GM21515 (cell line): ENCODE measurements around the gene PLP2.
"Not testable (repeated sequence)": the region's sequence is repeated elsewhere in the genome, so short reads cannot be mapped to it uniquely, and the experiment has no call there.

Source experiments
- ATAC-seq: cut with Tn5 transposase; IDR thresholded peaks from one replicate; pipeline ENCODE4 v1.9.1; 2021; ENCODE audit not compliant: unreplicated experiment

The PLP2 gene, protein sequence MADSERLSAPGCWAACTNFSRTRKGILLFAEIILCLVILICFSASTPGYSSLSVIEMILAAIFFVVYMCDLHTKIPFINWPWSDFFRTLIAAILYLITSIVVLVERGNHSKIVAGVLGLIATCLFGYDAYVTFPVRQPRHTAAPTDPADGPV

GRCh38 chrX:49171752-49172279 is at the start of gene PLP2:
TSS of gene PLP2 (plus strand) at chrX:49171898. CDS start at chrX:49172001, 103 bp downstream.
- ATAC-seq: peak; percentile 32

GRCh38 chrX:49122499-49122898 is 49.2 kb upstream of the PLP2 start:
- no peak for ATAC-seq

DNA sequence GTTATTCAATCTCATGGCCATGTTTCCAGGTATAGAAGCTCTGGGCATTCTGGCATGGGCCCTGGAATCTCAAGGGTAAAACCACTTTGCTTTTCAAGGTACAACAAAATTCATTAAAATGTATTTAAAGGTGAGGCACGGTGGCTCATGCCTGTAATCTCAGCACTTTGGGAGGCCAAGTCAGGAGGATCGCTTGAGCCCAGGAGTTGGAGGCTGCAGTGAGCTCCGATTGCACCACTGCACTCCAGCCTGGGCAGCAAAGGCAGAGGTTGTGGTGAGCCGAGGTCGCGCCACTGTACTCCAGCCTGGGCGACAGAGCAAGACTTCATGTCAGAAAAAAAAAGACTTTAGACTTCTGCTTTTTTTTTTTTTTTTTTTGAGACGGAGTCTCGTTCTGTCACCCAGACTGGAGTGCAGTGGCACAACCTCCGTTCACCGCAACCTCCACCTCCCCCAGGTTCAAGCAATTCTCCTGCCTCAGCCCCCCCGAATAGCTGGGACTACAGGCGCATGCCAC is 43.9 kb upstream of the PLP2 start:
- not testable (repeated sequence) for ATAC-seq

DNA sequence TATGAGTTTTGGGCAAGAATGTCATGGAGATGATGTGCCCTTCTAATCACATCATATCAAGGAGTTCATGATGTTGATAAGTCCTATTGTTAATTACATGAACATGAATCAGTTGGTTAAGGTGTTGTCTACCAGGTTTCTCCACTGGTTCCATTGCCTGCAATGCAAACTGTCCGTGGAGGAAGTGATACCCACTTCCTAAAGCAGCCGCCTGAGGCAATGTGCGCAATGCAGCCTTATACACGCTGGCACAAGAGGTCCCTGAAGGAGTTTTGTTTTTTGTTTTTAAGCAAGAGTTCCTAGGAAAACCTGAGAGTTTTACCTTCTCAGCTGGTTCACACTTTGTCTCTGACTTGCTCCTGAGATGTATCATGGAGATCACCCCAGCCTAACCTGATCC is 42.3 kb upstream of the PLP2 start:
- ATAC-seq: no peak

DNA sequence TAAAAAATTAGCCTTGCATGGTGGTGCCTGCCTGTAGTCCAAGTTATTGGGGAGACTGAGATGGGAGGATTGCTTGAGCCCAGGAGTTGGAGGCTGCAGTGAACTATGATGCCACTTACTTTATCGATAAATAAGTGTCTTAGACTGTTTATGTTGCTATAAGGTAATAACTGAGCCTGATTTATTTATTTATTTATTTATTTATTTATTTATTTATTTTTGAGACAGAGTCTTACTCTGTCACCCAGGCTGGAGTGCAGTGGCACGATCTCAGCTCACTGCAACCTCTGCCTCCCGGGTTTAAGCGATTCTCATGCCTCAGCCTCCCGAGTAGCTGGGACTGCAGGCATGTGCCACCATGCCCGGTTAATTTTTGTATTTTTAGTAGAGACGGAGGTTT is 39.4 kb upstream of the PLP2 start:
- ATAC-seq: not testable (repeated sequence)

DNA sequence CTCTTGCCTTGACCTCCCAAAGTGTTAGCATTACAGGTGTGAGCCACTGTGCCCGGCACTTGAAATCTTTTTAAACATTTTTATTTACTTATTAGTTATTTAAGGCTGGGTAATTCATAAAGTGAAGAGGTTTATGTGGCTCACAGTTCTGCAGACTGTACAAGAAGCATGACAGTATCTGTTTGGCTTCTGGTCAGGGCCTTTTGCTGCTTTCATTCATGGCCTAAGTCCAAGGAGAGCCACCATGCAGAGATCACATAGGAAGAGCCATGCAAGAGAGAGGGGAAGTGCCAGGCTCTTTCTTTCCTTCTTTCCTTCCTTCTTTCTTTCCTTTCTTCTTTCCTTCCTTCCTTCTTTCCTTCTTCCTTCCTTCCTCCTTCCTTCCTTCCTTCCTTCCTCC is 37.9 kb upstream of the PLP2 start:
- ATAC-seq: no peak

- no peak for ATAC-seq
These were observed 34.2 kb upstream of the PLP2 start for GRCh38 chrX:49137492-49137891.

DNA sequence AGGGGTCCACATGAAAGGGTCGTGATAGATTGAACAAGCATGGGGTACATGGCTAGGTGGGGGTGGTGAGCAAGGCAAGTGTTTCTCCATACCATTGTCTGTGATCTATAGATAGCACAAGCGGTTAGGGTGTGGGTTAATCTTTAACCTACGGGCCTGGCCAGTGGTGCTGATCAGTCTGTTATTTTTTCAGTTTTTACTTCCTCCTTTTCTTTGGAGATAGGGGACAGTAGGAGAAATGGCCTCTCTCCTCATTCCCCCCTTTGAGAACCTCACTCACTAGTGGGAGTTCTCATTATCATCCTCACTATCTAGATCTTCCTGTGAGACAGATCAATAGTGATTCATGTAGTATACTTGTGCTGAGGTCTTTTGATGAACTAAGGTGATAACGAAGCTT is 32.0 kb upstream of the PLP2 start:
- ATAC-seq: no peak

- ATAC-seq: not testable (repeated sequence)
These were observed 29.4 kb upstream of the PLP2 start for GRCh38 chrX:49142264-49142663.

DNA sequence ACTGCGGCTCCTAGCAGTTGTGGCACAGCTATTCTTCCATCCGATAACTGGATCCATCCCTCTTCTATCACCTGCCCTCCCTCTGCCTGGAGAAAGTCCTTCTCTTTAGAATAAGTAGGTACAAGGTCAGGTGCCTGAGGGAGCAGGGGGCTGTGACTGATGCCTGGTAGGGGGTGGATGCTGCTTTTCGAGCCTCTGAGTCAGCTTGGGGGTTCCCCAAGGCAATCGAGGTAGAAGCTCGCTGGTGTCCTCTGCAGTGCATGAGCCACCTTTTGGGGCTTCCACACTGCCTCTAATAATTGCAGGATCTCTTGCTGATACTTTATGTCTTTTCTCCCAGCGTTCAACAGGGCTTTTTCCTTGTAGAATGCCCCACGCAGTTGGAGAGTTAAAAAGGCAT is 28.5 kb upstream of the PLP2 start:
- ATAC-seq: not testable (repeated sequence)

DNA sequence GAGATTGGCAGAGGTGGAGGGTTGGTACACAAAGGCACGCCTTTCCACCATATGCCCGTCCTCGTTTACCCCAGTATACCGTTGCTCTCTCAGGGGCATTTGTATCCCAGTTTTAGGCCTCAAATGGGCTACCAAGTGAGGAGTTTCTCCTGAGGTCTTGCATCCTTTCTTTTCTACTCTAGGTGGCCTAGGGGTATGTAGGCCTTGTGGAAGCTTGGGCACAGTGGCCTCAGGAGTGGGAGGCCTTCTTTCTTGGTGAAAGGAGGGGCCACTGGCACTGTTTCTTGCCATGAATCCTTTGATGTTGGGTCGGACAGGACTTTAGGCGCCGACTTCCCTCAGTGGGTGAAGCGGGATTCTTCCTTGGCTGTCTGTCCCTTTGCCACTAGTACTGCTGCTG is 24.4 kb upstream of the PLP2 start:
- no peak for ATAC-seq

DNA sequence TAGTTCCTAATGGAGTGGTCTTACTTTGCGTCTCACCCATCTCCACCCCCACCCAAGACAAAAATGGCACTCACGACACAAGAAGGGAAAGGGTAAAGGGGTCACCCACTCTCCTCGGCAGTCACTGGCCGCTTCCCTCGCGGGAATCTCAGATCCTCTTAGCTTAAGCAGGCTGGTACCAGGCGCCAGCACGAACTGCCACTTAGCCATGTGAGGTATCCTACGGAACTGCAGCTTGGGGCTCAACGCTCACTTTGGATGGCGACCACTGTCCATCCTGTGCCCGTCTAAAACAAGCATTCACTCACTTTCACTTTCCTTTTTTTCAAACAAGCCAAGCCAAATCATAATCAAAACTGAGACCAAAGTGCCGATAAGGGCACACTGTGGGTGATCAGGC is 23.8 kb upstream of the PLP2 start:
- ATAC-seq: no peak

- not testable (repeated sequence) for ATAC-seq
These were observed 23.2 kb upstream of the PLP2 start for GRCh38 chrX:49148390-49149100.

- ATAC-seq: not testable (repeated sequence)
These were observed 22.4 kb upstream of the PLP2 start for GRCh38 chrX:49149291-49149690.

DNA sequence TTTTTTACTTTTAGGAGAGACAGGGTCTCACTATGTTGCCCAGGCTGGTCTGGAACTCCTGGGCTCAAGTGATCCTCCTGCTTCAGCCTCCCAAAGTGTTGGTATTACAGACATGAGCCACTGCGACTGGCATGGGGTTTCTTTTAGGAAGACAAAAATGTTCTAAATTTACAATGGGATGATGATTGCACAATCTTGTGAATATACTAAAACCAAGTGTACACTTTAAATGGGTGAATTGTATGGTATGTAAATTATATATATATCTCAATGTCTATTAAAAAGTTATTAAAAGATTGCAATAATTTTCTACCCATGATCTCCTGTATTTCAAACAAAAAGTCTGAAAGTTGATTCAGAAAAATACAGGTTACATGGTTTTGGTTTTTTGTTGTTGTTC is 18.2 kb upstream of the PLP2 start:
- no peak for ATAC-seq

- no peak for ATAC-seq
These were observed 16.3 kb upstream of the PLP2 start for GRCh38 chrX:49155243-49155899.

GRCh38 chrX:49155900-49156837 is 15.5 kb upstream of the PLP2 start:
- peak; percentile 90 for ATAC-seq

- no peak for ATAC-seq
These were observed 14.5 kb upstream of the PLP2 start for GRCh38 chrX:49157194-49157593.

DNA sequence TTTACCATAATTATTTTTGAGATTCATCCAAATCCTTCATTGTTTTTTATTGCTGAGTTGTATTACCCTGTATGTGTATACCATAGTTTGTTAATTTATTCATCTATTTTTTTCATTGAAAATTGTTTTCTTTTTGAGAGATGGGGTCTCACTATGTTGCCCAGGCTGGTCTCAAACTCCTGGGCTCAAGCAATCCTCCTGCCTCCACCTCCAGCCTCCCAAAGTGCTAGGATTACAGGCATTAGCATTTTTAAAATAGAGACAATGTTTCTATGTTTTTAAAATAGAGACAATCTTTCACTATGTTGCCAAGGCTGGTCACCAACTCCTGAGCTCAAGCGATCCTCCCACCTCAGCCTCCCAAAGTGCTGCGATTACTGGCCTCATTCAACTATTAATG is 10.8 kb upstream of the PLP2 start:
- no peak for ATAC-seq

- no peak for ATAC-seq
These were observed 10.1 kb upstream of the PLP2 start for GRCh38 chrX:49161632-49162031.

DNA sequence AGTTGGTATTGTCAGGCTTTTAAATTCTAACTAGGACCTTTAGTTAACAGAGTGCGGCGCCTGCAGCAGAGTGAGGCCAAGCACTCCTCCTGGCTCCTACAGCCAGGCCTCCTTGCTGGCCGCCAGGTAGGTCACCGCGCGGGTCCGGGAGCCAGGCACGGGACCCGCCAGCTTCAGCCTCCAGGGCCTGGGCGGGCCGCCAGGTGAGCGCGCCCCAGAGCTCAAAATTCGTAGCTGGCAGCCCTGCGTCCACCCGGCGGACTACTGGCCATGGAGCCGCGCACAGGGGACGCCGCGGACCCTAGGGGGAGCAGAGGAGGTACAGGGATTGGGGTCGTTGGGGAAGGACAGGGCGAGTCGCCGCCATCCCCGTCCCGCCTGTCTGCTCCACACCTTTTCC is 9.1 kb upstream of the PLP2 start, which contains the start of gene MAGIX:
TSS of gene MAGIX (plus strand) at position 139 of the 400 bp plus-strand sequence. CDS start at position 271, 132 bp downstream.
- ATAC-seq: no peak
